Keratinocyte (primary cell): ENCODE results near the gene DNAJC17. TPM values are rescaled to one million over a fixed set of nuclear protein-coding genes. Genes with fewer than 3 reads are reported as not detected.

Experiments used
- DNase-seq: peaks from one replicate; pipeline ENCODE4 v3.0.0-alpha.2; 2011; ENCODE audit warnings: low read depth, missing footprints, low spot score
- FAIRE-seq: peaks from 2 replicates; lab custom pipeline; 2011; peaks lifted over from hg19 to GRCh38; lab: Jason Lieb, UNC
- H2AFZ ChIP-seq: 2 replicates; pipeline ENCODE4 v1.6.0; 2012; ENCODE audit warnings: low read length, control low read depth, inconsistent platforms; ENCODE audit not compliant: control insufficient read depth
- H3K27ac ChIP-seq: 2 replicates; pipeline ENCODE4 v1.5.1; 2011; ENCODE audit warnings: low read length; ENCODE audit not compliant: control insufficient read depth, insufficient read depth
- H3K27me3 ChIP-seq: 3 replicates; pipeline ENCODE4 v1.6.0; 2011; ENCODE audit warnings: low read length; ENCODE audit not compliant: control insufficient read depth, insufficient read depth; ENCODE audit errors: extremely low read depth
- H3K36me3 ChIP-seq, 2 experiments: 2 replicates in 1 of 2; 3 replicates in 1 of 2; pipeline ENCODE4 v1.5.1; 2011; ENCODE audit warnings: low read length in 2 of 2, mild to moderate bottlenecking in 1 of 2; ENCODE audit not compliant: control insufficient read depth in 2 of 2, insufficient read depth in 2 of 2; ENCODE audit errors: extremely low read depth in 1 of 2
- H3K4me1 ChIP-seq: 3 replicates; pipeline ENCODE4 v1.5.1; 2011; ENCODE audit warnings: low read length; ENCODE audit not compliant: control insufficient read depth, insufficient read depth; ENCODE audit errors: extremely low read depth
- H3K4me2 ChIP-seq: 3 replicates; pipeline ENCODE4 v1.6.0; 2011; ENCODE audit warnings: low read depth, low read length; ENCODE audit not compliant: control insufficient read depth, insufficient read depth; ENCODE audit errors: extremely low read depth
- H3K4me3 ChIP-seq, 3 experiments: fragments of 200-600 bp in 1 of 3; sonication (generic) in 1 of 3; 2 replicates in 2 of 3; 3 replicates in 1 of 3; pipeline ENCODE4 v1.5.1; 2011 to 2016; ENCODE audit warnings: low read length in 3 of 3, mild to moderate bottlenecking in 3 of 3, control low read depth in 2 of 3, inconsistent platforms in 1 of 3, low read depth in 1 of 3, mixed read lengths in 1 of 3, mixed run types in 1 of 3, moderate library complexity in 1 of 3; ENCODE audit not compliant: control insufficient read depth in 2 of 3, insufficient read depth in 2 of 3; ENCODE audit errors: extremely low read depth in 1 of 3
- H3K79me2 ChIP-seq: 2 replicates; pipeline ENCODE4 v1.6.0; 2012; ENCODE audit warnings: low read length; ENCODE audit not compliant: control insufficient read depth, insufficient read depth
- H3K9ac ChIP-seq: 3 replicates; pipeline ENCODE4 v1.6.0; 2011; ENCODE audit warnings: low read length; ENCODE audit not compliant: control insufficient read depth, insufficient read depth; ENCODE audit errors: extremely low read depth
- H3K9me1 ChIP-seq: 3 replicates; pipeline ENCODE4 v1.6.0; 2011; ENCODE audit warnings: low read length; ENCODE audit not compliant: control insufficient read depth, insufficient read depth; ENCODE audit errors: extremely low read depth
- H3K9me3 ChIP-seq: 2 replicates; pipeline ENCODE4 v1.5.1; 2012; ENCODE audit warnings: low read depth, low read length; ENCODE audit not compliant: control insufficient read depth
- H4K20me1 ChIP-seq: 3 replicates; pipeline ENCODE4 v1.6.0; 2011; ENCODE audit warnings: low read length; ENCODE audit not compliant: control insufficient read depth, insufficient read depth; ENCODE audit errors: extremely low read depth
- CTCF ChIP-seq, 3 experiments: IDR thresholded peaks in 1 of 3; conservative IDR thresholded peaks in 1 of 3; optimal IDR thresholded peaks in 1 of 3; 2 replicates in 2 of 3; 3 replicates in 1 of 3; pipeline versions ENCODE3 to v1.5.1; 2011; ENCODE audit warnings: low read length in 3 of 3, mild to moderate bottlenecking in 3 of 3, moderate library complexity in 2 of 3, control low read depth in 1 of 3, inconsistent platforms in 1 of 3; ENCODE audit not compliant: insufficient read depth in 2 of 3; ENCODE audit errors: extremely low read depth in 1 of 3
- EZH2 ChIP-seq: IDR thresholded peaks from one replicate; pipeline ENCODE4 v1.6.1; 2012; ENCODE audit warnings: inconsistent platforms, mild to moderate bottlenecking, low read length, moderate library complexity
- dilution Hi-C: fragments of 300-500 bp; cut with MboI; formaldehyde crosslinking; loops from one replicate; pipeline ENCODE4 v1.7.0; 2020; ENCODE audit warnings: low sequenced_read_pairs; ENCODE audit not compliant: extremely low pct_ligation_motif_present
- polyA plus RNA-seq, 5 experiments: library from polyadenylated mRNA; depleted of rRNA in 3 of 5; stranded (reverse) in 3 of 5; stranded (forward) in 1 of 5; unstranded in 1 of 5; fragments of >200 nt; gene quantifications; 1 replicate in 1 of 5; 2 replicates in 3 of 5; 3 replicates in 1 of 5; pipeline versions ENCODE4 v1.2.1 to v1.2.3, GENCODE V29; 2011 to 2012; ENCODE audit warnings: missing spikeins in 2 of 5, low read depth in 1 of 5, low replicate concordance in 1 of 5

Gene DNAJC17
- polyA plus RNA-seq, 1 donor (not counting 4 experiments of a cell fraction or from before 2014, with no cell fraction given), result 35.3 TPM

DNA sequence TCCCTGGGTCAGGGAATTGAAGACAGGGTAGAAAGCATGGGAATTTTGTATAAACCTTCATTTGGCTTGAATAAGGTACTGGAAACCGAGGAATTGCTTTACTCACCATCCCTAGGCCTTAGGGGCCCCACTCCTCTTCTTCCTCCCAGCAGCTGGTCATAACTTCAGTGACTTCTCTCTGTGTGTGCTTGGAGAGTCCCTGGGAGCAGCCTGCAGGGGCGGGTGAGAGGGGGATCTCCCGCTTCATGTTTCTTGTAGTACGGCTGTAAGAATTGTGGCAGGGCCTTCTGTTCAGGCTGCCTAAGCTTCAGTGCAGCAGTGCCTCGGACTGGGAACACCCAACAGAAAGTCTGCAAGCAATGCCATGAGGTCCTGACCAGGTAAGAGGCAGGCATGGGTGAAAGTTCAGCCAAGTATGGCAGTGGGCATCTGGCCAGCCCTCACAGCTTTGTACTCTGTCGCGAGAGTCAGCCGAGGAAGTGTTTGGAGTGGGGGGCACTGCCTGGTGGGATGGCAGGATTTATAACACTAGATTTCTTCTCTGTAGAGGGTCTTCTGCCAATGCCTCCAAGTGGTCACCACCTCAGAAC, 1.7 kb upstream of the DNAJC17 start:
- dilution Hi-C loops, result no loop called here
- TF ChIP-seq EZH2 (no peak), CTCF (optimal IDR thresholded peaks at IDR 0.05 in 1 of 3, IDR thresholded peaks at IDR 0.05 in 1 of 3, conservative IDR thresholded peaks at IDR 0.05 in 1 of 3; ENCODE audit: extremely low read depth in 1 of 3, insufficient read depth in 2 of 3, low read length in 3 of 3) (no peak)
- H3K9me3 ChIP-seq, result no peaks in the 10 kb centered on the region
- H3K79me2 ChIP-seq, result peaks cover 33% of the 10 kb centered on the region
- H3K9me1 ChIP-seq, result peaks cover 3% of the 10 kb centered on the region
- no peaks in the 10 kb centered on the region for H4K20me1 ChIP-seq
- H3K27me3 ChIP-seq, result no peaks in the 10 kb centered on the region
- no peak overlapping the region for H2AFZ ChIP-seq
- H3K27ac ChIP-seq, result no peak overlapping the region
- peaks cover 10 to 24% of the 10 kb centered on the region in 2 experiments for H3K36me3 ChIP-seq
- H3K4me1 ChIP-seq, result peaks cover 24% of the 10 kb centered on the region
- DNase-seq (no peak), FAIRE-seq (no peak)
- no peak overlapping the region for H3K9ac ChIP-seq
- H3K4me3 ChIP-seq, result peak overlapping the region in 1 of 3 experiments; percentile 100
- H3K4me2 ChIP-seq, result peak overlapping the region; percentile 100

DNA sequence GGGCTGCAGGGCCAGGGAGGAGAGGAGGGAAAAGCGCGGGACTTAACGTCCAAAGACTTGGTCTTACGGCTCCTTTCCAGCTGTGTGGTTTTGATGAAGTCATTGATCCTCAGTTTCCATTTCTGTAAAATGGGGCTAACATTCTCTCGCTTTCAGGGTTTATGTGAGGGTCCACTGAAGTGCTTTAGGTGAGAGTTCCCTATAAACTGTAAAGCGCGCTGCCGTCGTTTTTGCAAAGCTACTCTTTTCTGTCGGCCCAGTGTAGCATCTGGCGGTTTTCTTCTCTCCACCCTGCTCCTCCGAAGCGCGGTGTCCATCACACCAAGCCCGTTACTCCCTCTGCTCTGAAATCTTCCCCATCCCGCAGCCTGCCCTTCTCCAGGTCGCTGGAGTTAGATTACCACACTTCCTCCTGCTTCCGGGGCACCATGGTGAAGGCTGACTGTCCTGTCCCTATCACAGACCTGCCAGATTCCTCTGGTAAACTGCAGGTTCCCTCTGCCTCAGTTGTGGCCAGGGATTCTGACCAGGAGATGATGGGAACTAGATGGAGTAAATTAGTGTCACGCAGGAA, 702 bp upstream of the DNAJC17 start:
- Histone ChIP-seq H3K27ac (peak overlapping the region; percentile 17), H3K79me2 (peaks cover 39% of the 10 kb centered on the region), H3K4me3 (peak overlapping the region; percentile 58 to 100 (median 87)), H3K27me3 (no peaks in the 10 kb centered on the region), H3K36me3 (peaks cover 1 to 21% of the 10 kb centered on the region in 2 experiments), H2AFZ (peak overlapping the region; percentile 93), H3K9me1 (peaks cover 3% of the 10 kb centered on the region), H4K20me1 (no peaks in the 10 kb centered on the region), H3K9ac (peak overlapping the region; percentile 92), H3K9me3 (no peaks in the 10 kb centered on the region), H3K4me1 (peaks cover 24% of the 10 kb centered on the region), H3K4me2 (peak overlapping the region; percentile 100)
- DNase-seq (no peak), FAIRE-seq (no peak)
- TF ChIP-seq CTCF (optimal IDR thresholded peaks at IDR 0.05 in 1 of 3, IDR thresholded peaks at IDR 0.05 in 1 of 3, conservative IDR thresholded peaks at IDR 0.05 in 1 of 3; ENCODE audit: extremely low read depth in 1 of 3, insufficient read depth in 2 of 3, low read length in 3 of 3), result no peak
- dilution Hi-C loops, result no loop called here
